ENCODE results near the gene SPOCK2. TPM values are rescaled to one million over a fixed set of nuclear protein-coding genes. Genes with fewer than 3 reads are reported as not detected.

Gene SPOCK2
- total and polyA plus RNA-seq, 2 of the 4 experiments (the other 2 are of a cell fraction): 0.02 TPM; not detected in 1

DNA sequence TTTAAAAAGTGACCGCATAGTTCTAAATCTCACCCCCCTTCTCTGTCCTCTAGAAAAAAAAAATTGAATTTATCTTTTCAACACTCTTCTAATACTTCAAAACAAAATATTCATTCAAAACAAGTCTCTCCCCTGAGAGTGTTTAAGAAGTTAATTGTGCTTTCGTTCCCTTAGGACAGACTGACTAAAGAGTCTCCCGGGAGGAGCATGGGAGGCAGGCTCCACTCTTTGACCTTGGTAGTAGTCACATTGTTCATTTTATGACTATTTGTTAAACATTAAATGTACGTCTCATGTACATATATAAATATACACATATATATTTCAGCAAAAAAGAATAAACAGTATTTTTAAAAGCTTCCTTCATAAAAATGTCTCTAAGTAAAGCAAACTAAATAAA, 35.3 kb upstream of the SPOCK2 start:
- H3K9me1 ChIP-seq (ENCODE audit: insufficient read depth, low read length): no peaks in the 10 kb centered on the region
- no peak overlapping the region for H3K4ac ChIP-seq (ENCODE audit: low read depth, low read length)
- no peaks in the 10 kb centered on the region for H3K79me1 ChIP-seq (ENCODE audit: low read depth in 1 of 2, low read length in 2 of 2)
- no peak overlapping the region for H4K5ac ChIP-seq (ENCODE audit: low read depth, low read length)
- H3K18ac ChIP-seq (ENCODE audit: low read depth, low read length): no peak overlapping the region
- H3K4me3 ChIP-seq (ENCODE audit: insufficient read depth, low read depth, low read length): no peak overlapping the region
- ATAC-seq (ENCODE audit: low read depth) (no peak), DNase-seq (no peak)
- no peak overlapping the region for H3K23ac ChIP-seq (ENCODE audit: low read depth, low read length)
- H3K9me3 ChIP-seq (ENCODE audit: control insufficient read depth, insufficient read depth, low read length): no peaks in the 10 kb centered on the region
- no CpG with 5 or more reads among the region's 4 CpGs for WGBS, 2 experiments (ENCODE audit: extremely low coverage in 2 of 2, insufficient read length in 1 of 2)
- H4K8ac ChIP-seq (ENCODE audit: low read depth in 2 of 2, low read length in 2 of 2): no peak overlapping the region
- H3K27ac ChIP-seq (ENCODE audit: insufficient read depth, low read length): no peak overlapping the region
- no peak overlapping the region for H2BK120ac ChIP-seq (ENCODE audit: low read depth, low read length)
- H3K4me2 ChIP-seq (ENCODE audit: low read depth, low read length): no peak overlapping the region
- H3K27me3 ChIP-seq (ENCODE audit: control insufficient read depth, insufficient read depth, low read length): no peaks in the 10 kb centered on the region
- dilution Hi-C loops (cut with HindIII; ENCODE audit: low sequenced_read_pairs, unreplicated experiment): no loop called here
- no peak overlapping the region for H2BK5ac ChIP-seq (ENCODE audit: low read depth, low read length, poor library complexity, severe bottlenecking)
- CTCF ChIA-PET: interaction anchor here (1.4 kb wide), 1 partner anchor 10 kb away, joined by 3 read pairs; no protein-coding TSS in a partner anchor
- H2BK20ac ChIP-seq (ENCODE audit: low read depth, low read length): no peak overlapping the region
- no peaks in the 10 kb centered on the region for H4K20me1 ChIP-seq (ENCODE audit: insufficient read depth, low read length)
- H3K14ac ChIP-seq (replicated peaks; ENCODE audit: low read depth, low read length): no peak overlapping the region
- in situ Hi-C loops (cut with MboI; ENCODE audit: low sequenced_read_pairs): loop anchor here (10.0 kb wide), 1 partner anchor 211 kb away; no protein-coding TSS in a partner anchor
- no peak overlapping the region for H2AK9ac ChIP-seq (replicated peaks; ENCODE audit: low read depth, low read length, poor library complexity)
- no peak overlapping the region for H4K91ac ChIP-seq (ENCODE audit: insufficient read depth, low read depth, low read length)
- H3K36me3 ChIP-seq (ENCODE audit: control insufficient read depth, insufficient read depth, low read length): peaks cover 2% of the 10 kb centered on the region; the same call in 1 of the 2 replicates
- intact Hi-C loops (cut with micrococcal nuclease): no loop called here
- no peak overlapping the region for H3K9ac ChIP-seq (ENCODE audit: low read depth, low read length)
- no peak overlapping the region for H2AK5ac ChIP-seq (ENCODE audit: low read depth, low read length)
- no peak overlapping the region for H2BK15ac ChIP-seq (ENCODE audit: low read depth, low read length)
- peaks cover 1% of the 10 kb centered on the region; the same call in 1 of the 2 replicates for H3K4me1 ChIP-seq (ENCODE audit: control insufficient read depth, insufficient read depth, low read length)
- BruUV-seq (replicated peaks): no TSS peak
- no peak overlapping the region for H3K56ac ChIP-seq (ENCODE audit: extremely low read depth, insufficient read depth, low read length)
- POLR2A ChIA-PET (ENCODE audit: unreplicated experiment): no interaction called here
- H2AFZ ChIP-seq (replicated peaks; ENCODE audit: low read length, poor library complexity): no peak overlapping the region
- no peak for TF ChIP-seq RCOR1 (IDR thresholded peaks at IDR 0.05; ENCODE audit: insufficient replicate concordance, low read length)
- no peak for TF ChIP-seq MXI1 (IDR thresholded peaks at IDR 0.05; ENCODE audit: borderline replicate concordance, low read depth, low read length)
- TF ChIP-seq CEBPB (IDR thresholded peaks at IDR 0.05; ENCODE audit: low read depth, low read length): no peak
- no peak for TF ChIP-seq RAD21 (IDR thresholded peaks at IDR 0.05; ENCODE audit: low read length)
- no peak for TF ChIP-seq RFX5 (IDR thresholded peaks at IDR 0.05; ENCODE audit: low read depth, low read length)
- no peak for TF ChIP-seq MAZ (IDR thresholded peaks at IDR 0.05; ENCODE audit: borderline replicate concordance, low read depth, low read length)
- TF ChIP-seq, protein P1, sequence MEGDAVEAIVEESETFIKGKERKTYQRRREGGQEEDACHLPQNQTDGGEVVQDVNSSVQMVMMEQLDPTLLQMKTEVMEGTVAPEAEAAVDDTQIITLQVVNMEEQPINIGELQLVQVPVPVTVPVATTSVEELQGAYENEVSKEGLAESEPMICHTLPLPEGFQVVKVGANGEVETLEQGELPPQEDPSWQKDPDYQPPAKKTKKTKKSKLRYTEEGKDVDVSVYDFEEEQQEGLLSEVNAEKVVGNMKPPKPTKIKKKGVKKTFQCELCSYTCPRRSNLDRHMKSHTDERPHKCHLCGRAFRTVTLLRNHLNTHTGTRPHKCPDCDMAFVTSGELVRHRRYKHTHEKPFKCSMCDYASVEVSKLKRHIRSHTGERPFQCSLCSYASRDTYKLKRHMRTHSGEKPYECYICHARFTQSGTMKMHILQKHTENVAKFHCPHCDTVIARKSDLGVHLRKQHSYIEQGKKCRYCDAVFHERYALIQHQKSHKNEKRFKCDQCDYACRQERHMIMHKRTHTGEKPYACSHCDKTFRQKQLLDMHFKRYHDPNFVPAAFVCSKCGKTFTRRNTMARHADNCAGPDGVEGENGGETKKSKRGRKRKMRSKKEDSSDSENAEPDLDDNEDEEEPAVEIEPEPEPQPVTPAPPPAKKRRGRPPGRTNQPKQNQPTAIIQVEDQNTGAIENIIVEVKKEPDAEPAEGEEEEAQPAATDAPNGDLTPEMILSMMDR (conservative IDR thresholded peaks at IDR 0.05; ENCODE audit: low read depth, low read length): no peak
- TF ChIP-seq MAFK (IDR thresholded peaks at IDR 0.05; ENCODE audit: low read depth, low read length): no peak
- no peak for TF ChIP-seq POLR2A (IDR thresholded peaks at IDR 0.05; ENCODE audit: low read depth, low read length)
- TF ChIP-seq BHLHE40 (IDR thresholded peaks at IDR 0.05; ENCODE audit: low read depth, low read length): no peak
- no peak for TF ChIP-seq NFE2L2 (IDR thresholded peaks at IDR 0.05; ENCODE audit: low read depth, low read length)
- no peak for TF ChIP-seq CHD1 (IDR thresholded peaks at IDR 0.05; ENCODE audit: low read depth, low read length)
- no peak for TF ChIP-seq FOS (IDR thresholded peaks at IDR 0.05; ENCODE audit: low read depth, low read length)
- TF ChIP-seq SMC3 (IDR thresholded peaks at IDR 0.05; ENCODE audit: low read depth, low read length): no peak
- no peak for TF ChIP-seq ELK1 (IDR thresholded peaks at IDR 0.05; ENCODE audit: borderline replicate concordance, low read depth, low read length)
- TF ChIP-seq USF2 (IDR thresholded peaks at IDR 0.05; ENCODE audit: low read depth, low read length): no peak
